Progenitor cell of endocrine pancreas (in vitro differentiated cells): Measurements from ENCODE around the gene CACNG4. TPM values are rescaled to one million over a fixed set of nuclear protein-coding genes. Genes with fewer than 3 reads are reported as not detected.
A peak's percentile ranks its signal among the peaks of the same experiment; 100 is the strongest.
"Not testable (repeated sequence)": the region's sequence is repeated elsewhere in the genome, so short reads cannot be mapped to it uniquely, and the experiment has no call there.

Experiments
- DNase-seq: peaks from one replicate; pipeline ENCODE4 v3.0.0; 2021; ENCODE audit warnings: low spot score; ENCODE audit not compliant: unreplicated experiment
- H3K27ac Mint-ChIP-seq: 2 replicates; pipeline ENCODE4 v1.8.0; 2021; ENCODE audit warnings: mild to moderate bottlenecking, moderate library complexity, mixed read lengths
- H3K27me3 Mint-ChIP-seq: 2 replicates; pipeline ENCODE4 v1.8.0; 2021; ENCODE audit warnings: mixed read lengths
- H3K36me3 Mint-ChIP-seq: 2 replicates; pipeline ENCODE4 v1.8.0; 2022; ENCODE audit warnings: mixed read lengths; ENCODE audit not compliant: insufficient read depth
- H3K4me1 Mint-ChIP-seq: 2 replicates; pipeline ENCODE4 v1.8.0; 2021; ENCODE audit warnings: low read depth, mixed read lengths
- H3K4me3 Mint-ChIP-seq: 2 replicates; pipeline ENCODE4 v1.8.0; 2021; ENCODE audit warnings: low read depth, mild to moderate bottlenecking, moderate library complexity, mixed read lengths
- H3K9me3 Mint-ChIP-seq: 2 replicates; pipeline ENCODE4 v1.8.0; 2021; ENCODE audit warnings: low read depth, mixed read lengths
- total RNA-seq: library from RNA; stranded (reverse); gene quantifications from 2 replicates; pipeline ENCODE4 v1.2.1, GENCODE V29; 2021
- TF ChIP-seq, protein P1 (sequence below): fragments of 200-600 bp; sonication (generic); IDR thresholded peaks from one replicate; pipeline ENCODE4 v1.5.0; 2021; ENCODE audit warnings: antibody characterized with exemption, mild to moderate bottlenecking; ENCODE audit not compliant: unreplicated experiment

CACNG4 gene
- total RNA-seq, 1 donor from 2014 or later, result 6.5 TPM

DNA sequence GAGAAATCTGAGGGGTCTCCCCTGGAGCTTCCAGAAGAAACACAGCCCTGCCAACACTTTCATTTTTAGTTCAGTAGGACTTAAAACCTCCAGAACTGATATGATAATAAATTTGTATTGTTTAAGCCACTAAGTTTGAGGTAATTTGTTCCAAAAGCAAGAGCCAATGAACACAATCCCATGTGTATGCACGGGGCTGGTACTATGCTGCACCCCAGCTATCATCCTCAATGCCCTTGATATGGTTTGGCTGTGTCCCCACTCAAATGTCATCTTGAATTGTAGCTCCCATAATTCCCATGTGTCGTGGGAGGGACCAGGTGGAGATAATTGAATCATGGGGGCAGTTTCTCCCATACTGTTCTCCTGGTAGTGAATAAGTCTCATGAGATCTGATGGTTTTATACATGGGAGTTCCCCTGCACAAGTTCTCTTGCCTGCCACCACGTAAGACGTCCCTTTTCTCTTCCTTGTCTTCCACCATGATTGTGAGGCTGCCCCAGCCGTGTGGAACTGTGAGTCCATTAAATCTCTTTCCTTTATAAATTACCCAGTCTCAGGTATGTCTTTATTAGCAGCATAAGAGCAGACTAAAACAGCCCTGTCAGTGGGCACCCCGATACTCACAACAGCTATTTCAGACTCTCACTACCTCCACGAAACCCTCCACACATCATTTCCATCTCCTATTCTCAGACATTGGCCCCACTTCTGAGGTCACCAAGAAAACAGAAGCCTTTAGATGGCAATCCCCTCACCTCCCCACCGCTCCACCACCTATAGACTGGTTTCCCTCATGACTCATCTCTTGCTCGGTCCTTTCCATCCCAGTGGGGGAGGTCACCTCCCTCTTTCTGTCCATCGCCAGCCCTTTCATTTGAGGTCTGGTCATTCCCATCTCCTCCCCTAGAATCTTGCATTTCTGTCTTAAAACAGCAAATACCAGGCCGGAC, 70.9 kb downstream of the CACNG4 start:
- Mint-ChIP-seq H3K27me3 (peaks cover 7% of the 10 kb centered on the region), H3K36me3 (no peaks in the 10 kb centered on the region), H3K4me3 (no peak overlapping the region), H3K4me1 (peaks cover 14% of the 10 kb centered on the region), H3K27ac (no peak overlapping the region), H3K9me3 (peaks cover 5% of the 10 kb centered on the region)
- DNase-seq, result no peak
- TF ChIP-seq, protein P1, sequence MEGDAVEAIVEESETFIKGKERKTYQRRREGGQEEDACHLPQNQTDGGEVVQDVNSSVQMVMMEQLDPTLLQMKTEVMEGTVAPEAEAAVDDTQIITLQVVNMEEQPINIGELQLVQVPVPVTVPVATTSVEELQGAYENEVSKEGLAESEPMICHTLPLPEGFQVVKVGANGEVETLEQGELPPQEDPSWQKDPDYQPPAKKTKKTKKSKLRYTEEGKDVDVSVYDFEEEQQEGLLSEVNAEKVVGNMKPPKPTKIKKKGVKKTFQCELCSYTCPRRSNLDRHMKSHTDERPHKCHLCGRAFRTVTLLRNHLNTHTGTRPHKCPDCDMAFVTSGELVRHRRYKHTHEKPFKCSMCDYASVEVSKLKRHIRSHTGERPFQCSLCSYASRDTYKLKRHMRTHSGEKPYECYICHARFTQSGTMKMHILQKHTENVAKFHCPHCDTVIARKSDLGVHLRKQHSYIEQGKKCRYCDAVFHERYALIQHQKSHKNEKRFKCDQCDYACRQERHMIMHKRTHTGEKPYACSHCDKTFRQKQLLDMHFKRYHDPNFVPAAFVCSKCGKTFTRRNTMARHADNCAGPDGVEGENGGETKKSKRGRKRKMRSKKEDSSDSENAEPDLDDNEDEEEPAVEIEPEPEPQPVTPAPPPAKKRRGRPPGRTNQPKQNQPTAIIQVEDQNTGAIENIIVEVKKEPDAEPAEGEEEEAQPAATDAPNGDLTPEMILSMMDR, result no peak

DNA sequence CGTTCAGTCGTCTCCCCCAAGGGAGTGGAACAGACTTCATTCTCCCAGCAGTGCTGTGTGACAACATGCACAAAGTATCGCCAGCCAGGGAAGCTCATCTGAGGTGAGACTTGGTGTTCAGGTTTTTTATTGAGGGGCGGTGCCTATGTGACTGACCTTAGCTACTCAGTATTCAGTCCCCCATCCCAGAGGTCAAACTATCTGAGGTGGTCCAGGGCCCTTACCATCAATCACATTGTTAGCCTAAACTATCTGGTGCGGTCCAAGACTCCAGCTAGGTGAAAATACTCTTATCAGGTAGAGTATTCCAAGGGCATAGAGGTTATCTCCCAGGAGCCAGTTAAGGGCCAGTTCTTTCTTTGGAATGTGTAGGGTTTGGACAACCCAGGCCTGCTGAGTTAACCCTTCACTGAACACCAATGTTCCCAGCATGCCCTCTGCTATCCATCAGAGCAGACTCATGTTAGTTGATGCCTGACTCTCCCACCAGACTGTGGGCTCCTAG, 74.4 kb downstream of the CACNG4 start:
- Mint-ChIP-seq H3K4me3 (no peak overlapping the region), H3K27ac (peak overlapping the region; percentile 62), H3K9me3 (peaks cover 5% of the 10 kb centered on the region), H3K4me1 (peaks cover 33% of the 10 kb centered on the region), H3K27me3 (peaks cover 18% of the 10 kb centered on the region), H3K36me3 (no peaks in the 10 kb centered on the region)
- no peak for DNase-seq
- TF ChIP-seq, protein P1, result no peak

DNA sequence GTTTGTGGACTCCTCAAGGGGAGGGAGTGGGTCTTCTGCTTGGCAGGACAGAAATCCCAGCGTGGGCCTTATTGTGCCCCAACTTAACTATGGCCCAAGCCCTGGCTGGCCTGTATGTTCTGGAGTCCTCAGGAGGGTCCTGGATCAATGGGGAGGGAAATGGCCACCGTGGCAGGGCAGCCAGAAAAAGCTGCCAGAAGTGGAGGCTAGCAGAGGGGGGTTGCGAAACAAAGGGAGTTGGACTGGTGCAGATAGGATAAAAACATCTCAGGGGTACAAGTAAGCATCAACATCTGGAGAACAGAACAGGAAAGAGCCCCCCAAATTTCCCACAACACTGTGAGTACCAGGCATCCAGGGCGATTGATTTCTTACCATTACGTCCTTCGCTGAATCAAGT, 76.1 kb downstream of the CACNG4 start:
- Mint-ChIP-seq H3K4me3 (no peak overlapping the region), H3K27me3 (peaks cover 13% of the 10 kb centered on the region), H3K27ac (no peak overlapping the region), H3K9me3 (peaks cover 2% of the 10 kb centered on the region), H3K4me1 (peaks cover 33% of the 10 kb centered on the region), H3K36me3 (no peaks in the 10 kb centered on the region)
- TF ChIP-seq, protein P1, result no peak
- DNase-seq, result no peak

DNA sequence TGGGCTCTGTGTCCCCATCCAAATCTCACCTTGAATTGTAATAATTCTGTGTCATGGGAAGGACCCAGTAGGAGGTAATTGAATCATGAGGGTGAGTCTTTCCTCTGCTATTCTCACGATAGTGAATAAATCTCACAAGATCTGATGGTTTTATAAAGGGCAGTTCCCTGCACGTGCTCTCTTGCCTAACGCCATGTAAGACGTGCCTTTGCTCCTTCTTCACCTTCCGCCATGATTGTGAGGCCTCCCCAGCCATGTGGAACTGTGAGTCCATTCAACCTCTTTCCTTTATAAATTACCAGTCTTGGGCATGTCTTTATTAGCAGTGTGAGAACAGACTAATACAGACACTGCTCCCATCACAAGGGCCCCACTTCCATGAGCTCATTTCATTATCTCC, 76.6 kb downstream of the CACNG4 start:
- H3K9me3 Mint-ChIP-seq, result not testable (repeated sequence)
- H3K27me3 Mint-ChIP-seq, result peaks cover 13% of the 10 kb centered on the region

DNA sequence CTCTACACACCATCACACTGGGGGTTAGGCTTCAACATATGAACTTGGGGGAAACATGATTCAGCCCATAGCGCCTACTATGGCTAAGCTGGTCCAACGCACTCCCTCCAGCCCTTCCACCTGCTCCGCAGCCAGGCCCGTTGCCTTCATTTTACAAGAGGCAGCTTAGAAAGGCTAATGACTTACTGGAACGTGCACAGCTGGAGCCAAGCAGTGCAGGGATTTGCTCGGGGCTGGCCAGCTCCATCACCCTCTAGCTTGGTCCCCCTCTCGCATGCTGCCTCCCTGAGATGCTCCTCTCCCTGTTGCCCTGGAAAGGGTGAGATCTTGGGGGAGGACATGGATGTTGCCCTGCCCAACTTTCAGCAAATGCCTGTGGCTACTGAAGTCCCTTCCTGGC, 77.0 kb downstream of the CACNG4 start:
- DNase-seq, result no peak
- Mint-ChIP-seq H3K27ac (no peak overlapping the region), H3K4me3 (no peak overlapping the region), H3K9me3 (no peaks in the 10 kb centered on the region), H3K4me1 (peaks cover 33% of the 10 kb centered on the region), H3K36me3 (no peaks in the 10 kb centered on the region), H3K27me3 (peaks cover 11% of the 10 kb centered on the region)
- TF ChIP-seq, protein P1, result no peak

More for the DNA sequence above, 76.6 kb downstream of the CACNG4 start:
- H3K27ac Mint-ChIP-seq, H3K4me3 Mint-ChIP-seq, DNase-seq, H3K36me3 Mint-ChIP-seq: not testable (repeated sequence)
- H3K4me1 Mint-ChIP-seq, result peaks cover 33% of the 10 kb centered on the region
